Activated CD8-positive, alpha-beta memory T cell treated with anti-CD3 and anti-CD28 coated beads, Interleukin-2, amount 50 U/mL, for 24 hours (primary cell): Measurements from ENCODE around the gene MTTP.
"Not testable (repeated sequence)": the region's sequence is repeated elsewhere in the genome, so short reads cannot be mapped to it uniquely, and the experiment has no call there.

Experiments
- DNase-seq: peaks from one replicate; pipeline ENCODE4 v3.0.0-alpha.2; 2020; ENCODE audit errors: extremely low read depth

The MTTP gene

DNA sequence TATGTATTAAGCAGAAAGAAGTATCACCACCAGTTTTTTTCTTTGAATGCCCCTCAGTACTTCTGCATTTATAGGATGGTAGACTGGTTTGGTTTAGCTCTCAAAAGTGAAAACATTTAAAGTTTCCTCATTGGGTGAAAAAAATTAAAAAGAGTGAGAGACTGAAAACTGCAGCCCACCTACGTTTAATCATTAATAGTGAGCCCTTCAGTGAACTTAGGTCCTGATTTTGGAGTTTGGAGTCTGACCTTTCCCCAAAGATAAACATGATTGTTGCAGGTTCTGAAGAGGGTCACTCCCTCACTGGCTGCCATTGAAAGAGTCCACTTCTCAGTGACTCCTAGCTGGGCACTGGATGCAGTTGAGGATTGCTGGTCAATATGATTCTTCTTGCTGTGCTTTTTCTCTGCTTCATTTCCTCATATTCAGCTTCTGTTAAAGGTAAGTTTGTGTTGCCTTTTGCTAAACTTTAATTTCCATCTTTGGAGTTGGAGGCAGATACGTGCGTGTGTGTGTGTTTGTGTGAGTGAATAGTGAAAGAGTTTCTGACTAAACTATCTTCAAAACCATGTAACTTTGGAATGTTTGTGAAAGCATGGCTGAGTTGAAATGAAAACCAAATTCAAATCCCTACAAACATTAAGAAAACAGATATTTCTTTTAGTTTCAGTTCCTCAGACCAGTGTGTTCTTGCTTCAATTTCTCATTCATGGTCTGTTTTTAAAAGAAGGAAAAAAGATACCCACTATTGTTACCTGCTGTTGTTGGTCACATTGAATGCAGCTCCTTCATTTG, at the start of gene MTTP:
MTTP (plus strand) TSS at position 295 of the 795 bp plus-strand sequence; CDS start at position 381, 86 bp downstream.
- no peak for DNase-seq

DNA sequence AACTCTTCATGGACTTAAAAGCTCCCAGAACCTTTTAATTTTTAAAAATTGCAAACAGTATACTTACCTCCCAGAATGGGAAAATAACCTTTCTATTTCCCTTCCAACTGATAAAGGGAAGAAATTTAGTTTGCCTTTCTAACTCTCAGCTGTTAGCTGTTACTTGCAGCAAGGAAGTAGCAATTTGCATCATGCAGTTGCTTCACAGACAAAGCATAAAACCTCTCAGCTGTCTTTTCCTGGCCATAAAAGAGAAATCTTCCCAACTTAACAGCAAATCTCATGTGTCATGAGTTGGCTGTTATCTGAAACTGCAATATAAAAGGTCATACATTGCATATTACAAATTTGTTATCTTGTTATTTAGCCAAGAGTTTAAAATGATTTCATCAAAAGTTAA, 45.4 kb upstream of the MTTP start:
- DNase-seq, result no peak

DNA sequence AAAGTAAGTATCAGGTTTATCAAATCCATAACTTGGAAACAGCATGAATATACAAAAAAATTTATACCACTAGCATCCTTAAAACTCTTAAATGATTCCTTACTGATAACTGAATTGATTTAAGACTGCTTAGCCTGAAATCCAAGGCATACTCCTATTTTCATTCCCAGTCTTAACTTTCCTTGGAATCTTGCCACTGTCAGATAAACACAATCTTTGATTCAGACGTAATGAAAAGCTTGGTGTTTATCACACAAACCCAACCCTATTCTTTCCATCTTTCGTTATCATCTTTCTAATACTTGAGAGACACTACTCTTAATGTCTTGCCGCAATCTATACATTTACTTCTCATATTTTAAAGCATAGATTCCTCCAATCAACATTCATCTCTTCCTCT, 44.7 kb upstream of the MTTP start:
- no peak for DNase-seq

DNA sequence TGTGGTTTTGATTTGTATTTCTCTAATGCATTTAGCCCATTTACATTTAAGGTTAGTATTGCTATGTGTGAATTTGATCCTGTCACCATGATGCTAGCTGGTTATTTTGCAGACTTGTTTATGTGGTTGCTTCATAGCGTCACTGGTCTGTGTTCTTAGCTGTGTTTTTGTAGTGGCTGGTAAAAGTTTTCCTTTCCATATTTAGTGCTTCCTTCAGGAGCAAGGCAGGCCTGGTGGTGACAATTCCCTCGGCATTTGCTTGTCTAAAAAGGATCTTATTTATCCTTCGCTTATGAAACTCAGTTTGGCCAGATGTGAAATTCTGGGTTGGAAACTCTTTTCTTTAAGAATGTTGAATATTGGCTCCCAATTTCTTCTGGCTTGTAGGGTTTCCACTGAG, 39.9 kb upstream of the MTTP start:
- DNase-seq, result not testable (repeated sequence)

DNA sequence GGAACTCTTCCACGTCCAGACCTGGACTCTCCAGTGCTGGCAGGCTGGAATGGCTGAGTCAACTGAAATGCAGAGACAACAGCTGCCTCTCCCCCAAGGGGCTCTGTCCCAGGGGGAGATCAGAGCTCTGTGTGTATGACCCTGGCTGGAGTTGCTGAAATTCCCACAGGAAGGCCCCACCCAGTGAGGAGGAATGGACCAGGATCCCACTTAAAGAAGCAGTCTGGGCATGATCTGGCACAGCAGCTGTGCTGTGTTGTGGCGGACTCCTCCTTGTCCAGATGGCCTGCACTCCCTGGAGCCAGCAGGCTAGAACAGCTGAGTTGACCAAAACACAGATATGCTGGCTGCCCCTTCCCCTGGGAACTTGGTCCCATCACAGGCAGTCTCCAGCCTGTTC, 38.4 kb upstream of the MTTP start:
- no peak for DNase-seq

DNA sequence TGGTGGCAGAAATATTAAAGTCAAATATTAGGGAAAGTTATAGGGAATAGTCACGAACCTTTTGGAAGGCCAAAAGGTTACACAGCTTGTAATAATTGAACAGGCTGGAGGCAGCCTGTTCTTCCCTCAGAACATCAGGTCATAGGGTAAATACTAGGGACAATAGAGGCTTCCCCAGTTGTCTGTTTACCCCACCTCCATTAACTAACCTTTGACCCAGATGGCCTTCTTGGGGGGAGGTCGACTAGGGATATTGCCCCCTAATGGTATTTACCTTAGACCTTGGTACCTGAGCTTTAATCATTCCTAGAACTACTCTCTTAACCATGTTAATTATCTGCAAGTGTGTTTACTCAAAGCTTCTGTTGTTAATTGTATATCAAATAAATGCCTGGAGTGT, 37.8 kb upstream of the MTTP start:
- no peak for DNase-seq

DNA sequence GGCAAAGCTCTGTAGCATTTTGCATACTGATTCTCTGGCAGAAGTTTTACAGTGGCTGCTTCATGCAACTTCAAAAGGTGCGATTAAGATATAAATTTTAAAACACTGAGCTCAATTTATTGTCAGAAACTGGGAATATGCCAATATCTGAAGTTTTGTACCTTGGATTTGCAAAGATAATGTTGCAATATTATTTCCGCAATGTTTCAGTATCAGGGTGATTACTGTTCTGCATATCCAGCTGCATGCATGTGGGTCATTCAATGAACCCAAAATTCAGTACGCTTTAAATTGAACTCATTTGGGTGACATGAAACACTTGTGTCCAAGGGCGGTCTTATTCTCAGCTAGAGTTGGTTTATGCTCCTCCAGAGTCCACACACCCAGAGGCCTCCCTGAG, 37.0 kb upstream of the MTTP start:
- no peak for DNase-seq

DNA sequence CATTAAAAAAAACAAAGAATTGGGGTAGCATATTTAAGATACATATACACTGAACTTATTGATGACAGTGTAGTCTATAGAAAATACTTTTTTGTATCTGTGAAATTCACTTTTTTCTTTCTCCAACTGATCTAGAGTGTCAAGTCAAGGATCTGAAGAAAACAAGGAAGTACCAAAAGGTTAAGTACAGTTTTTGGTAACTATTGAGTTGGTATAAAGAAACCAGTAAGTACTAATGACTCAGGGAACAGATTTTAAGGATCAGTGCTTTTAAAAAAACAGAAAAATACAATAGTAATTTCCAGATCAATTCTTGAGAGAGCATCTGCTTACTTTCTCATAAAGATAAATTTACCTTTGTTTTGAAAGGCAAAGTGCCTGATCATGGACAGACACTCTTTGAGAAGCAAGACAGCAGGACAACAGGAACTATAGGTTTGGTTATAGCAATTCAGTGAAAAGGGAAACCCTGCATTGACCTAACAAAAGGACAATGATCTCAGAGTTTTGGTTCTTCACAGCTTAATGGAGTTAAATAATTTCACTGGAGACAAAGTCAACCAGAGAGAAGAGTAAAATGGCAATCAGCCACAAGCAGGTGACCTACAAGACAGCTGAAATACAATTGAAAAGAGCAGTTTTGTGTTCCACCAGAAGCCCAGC, 34.2 kb upstream of the MTTP start:
- no peak for DNase-seq

DNA sequence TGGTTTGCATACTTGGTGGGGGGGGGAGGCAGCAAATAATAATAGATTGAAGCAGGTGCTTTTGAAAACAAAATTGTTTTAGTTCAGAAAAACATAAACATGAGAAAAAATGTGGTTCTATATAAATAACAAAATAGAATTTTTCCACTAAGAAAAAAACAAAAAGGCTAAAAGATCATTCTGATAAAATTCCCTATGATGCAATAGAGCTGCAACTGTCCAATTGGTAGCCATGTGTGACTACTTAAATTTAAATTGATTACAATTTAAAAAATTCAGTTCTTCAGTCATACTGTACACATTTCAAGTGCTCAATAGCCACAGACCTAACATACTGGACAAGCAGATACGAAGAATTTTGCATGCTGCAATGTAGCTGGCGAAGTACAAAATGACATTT, 21.8 kb upstream of the MTTP start:
- no peak for DNase-seq

DNA sequence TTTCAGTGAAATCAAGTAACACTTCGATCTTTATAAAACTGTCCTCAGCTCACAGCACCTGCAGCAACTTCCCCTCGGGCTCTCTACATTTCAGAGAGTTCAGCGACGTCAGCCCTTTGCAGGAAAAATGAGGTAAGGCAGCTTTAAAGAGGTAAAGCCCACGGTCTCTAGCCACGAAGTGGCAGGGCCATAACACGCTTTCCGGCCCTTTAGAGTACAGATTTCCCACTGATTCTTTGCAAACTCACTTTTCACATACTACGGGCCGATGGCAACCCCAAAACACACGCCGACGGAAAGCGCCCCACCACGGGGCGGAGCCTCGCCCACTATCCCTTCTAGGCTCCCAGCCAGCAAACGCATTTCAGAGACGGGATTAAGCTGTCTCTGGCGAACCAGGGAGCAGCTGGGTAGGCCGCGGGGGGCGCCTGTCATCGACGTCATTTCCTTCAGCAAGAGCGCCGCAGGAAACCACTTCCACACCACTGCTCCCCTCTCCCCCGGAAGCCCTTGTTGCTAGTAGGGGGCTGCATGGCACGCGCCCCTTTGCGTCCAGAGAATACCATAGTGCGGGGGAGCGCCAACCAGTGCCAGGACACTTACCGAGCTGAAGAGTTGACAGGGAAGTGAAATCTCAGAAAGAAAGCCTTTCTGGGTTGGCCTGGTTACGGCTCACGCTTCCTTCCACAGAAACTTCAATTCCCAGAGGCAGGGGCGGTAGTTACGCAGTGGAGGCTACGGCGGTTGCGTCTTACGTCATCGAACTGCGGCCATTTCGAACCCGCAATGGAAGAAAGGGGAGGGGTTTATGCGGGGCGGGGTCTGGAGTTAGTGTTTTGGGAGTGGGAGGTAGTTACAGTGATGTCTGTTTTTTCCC, 11.1 kb upstream of the MTTP start, which contains the start of gene TRMT10A:
TRMT10A (minus strand) TSS at position 730 of the 877 bp plus-strand sequence. CDS start 4,701 bp downstream, outside the sequence.
- DNase-seq, result peak; percentile 92

DNA sequence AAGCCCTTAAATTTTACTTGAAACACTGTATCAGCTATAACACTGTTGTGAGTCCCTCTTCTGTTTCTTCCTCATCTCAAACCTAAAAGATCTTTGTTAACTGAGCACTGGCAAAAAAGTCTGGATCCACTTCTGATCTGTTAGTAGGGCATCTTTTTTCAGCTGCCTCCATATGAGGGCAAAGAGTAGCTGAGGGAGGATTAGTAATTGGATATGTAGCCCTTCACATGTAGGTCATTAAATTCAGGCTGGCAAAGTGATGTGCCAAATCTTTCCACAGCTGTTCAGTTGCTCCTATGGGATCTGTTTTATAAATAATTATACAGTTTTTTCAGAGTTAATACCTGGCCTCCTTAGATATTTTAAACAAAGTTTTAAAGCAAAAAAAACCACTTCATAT, 9.7 kb upstream of the MTTP start:
- DNase-seq, result no peak

DNA sequence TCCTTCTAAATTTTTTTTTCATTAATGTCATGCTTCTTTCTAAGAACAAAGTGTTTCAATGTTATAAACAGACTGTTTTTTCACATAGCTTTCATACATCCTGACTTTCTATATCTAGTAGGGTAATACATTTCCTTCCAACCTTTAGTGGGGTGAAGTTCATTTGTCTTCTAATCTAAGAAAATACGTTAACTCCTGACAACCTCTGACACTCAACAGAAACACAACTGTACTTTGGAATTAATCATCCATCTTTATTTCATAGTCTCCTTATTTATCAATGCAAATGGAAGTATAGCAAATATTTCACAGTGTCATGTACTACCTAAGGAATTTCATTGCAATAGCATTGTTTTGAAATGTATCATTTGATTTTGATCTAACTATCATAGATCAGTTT, 2.7 kb upstream of the MTTP start:
- DNase-seq, result no peak

DNA sequence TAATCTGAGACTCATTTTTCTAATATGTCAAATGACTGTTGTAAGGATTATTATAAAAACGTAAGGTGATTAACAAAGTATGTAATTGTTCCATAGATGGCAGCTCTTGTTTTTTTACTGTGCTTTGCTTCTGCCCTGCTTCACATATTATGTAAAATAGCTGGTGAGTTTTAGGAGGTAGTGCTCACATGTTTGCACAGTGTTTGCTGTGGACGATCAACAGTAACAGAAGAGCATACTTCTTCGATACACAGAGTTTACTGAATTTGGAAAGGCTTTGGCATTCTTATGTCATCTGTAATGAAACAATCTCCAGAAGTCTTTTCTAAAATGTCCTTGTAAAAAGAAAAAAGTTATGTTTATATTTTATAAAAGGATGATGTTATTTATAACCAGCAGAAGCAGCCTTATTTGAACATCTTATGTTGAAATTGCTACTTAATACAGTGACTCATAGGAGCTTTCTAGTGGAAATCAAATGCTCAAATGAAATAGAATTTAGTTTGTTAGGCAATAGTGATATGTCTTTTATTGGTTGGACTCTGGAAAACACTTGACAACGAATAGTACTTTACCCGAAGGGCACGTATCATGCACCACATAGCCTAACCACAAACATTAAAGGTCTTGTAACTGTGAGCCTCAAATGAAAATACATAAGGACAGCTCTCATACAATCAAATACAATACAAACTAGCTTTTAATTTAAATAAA, 1.9 kb upstream of the MTTP start:
- DNase-seq, result no peak

DNA sequence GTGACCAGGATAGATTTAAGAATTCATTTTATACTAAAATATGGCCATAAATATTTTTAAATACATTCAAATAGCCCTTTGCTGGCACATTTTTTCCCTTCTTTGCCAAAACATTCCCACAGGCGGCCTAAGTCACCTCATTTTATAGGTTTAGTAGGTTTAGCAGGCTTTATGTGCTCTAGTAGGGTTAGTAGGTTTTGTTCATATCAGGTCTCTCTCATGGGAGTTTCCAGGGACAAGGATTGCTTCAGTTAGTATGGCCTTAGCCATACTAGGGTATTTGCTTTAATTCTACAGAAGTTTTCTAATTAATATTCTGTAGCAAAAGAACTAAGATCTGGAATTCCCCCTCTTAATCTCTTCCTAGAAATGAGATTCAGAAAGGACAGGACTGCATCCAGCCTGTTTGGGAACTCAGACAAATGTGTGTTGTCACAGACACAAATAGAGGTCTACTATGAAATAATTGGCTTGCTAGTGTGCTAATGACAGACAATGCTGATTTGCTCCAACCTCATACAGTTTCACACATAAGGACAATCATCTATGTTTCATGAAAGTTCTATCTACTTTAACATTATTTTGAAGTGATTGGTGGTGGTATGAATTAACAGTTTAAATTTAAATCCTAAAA, 772 bp upstream of the MTTP start:
- DNase-seq, result no peak

DNA sequence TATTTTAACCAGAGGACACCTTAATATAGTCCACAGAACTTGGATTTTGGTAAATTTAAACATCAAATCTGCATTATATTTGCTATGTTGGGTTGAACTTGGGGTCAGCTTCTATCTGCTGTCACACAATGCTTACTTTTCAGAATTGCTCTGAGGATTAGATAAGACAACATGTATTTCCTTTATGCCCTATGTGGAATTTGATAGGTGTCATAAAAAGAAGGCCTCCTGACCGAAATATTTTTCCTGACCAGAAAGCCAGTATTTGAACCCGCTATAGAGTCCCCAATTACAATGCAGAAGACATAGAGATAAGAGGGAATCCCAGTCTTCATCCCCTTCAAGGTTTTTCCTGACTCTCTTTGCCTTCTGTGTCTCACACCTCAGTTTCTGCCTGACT, 4.1 kb downstream of the MTTP start:
- DNase-seq, result no peak

DNA sequence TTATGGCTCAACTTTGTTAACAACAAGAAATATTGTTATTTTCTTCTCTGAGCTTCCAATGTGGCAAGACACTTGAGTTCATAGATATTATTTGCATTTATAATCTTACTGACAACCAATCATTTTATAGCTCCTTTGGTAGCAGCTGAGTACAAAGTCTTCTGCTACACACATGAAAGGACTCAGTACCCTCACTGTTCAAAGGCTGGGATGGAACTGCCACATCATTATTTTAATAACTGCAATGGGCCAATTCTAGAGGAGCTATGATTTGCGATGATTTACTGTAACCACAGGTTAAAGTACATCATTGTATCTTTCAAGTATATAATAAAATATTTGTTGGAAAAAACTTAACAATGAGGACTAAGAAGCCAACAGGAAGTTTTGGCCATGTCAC, 10.9 kb downstream of the MTTP start:
- DNase-seq, result no peak

DNA sequence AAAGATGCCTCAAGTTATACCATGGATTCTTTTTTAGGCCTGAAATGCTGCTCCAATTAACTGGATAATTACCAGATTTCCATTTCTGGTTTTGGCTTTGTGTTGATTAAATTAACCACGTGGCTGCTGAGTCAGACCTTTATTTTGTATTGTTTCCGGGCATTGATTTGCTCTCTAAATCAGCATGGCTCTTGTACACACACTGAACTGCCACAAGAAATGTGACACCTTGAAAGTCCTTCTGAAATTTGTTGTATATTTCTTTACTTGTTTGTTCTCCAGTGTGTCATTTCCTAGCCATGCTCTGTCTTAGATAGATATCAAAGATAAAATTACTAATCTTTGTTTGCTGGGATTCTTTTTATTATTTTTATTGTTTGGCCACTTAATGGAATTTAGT, 11.7 kb downstream of the MTTP start:
- no peak for DNase-seq

DNA sequence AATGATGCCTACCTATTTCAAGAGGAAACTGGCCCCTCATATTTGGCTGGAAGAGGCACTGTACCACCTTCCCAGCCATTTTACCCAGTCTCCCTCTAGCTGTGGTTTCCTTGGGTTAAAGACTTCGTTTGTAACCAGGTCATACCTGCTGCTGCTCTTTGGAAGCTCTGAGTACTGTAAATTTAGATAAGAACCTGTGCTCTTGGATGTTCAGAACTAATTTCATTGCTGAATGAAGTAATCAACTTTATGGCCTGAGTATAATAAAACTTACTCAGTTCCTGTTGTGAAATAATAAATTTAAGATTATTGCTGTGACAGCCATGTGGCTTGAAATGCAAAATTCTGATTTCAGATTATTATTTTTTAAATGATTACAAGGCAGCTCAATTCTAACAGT, 12.2 kb downstream of the MTTP start:
- no peak for DNase-seq

DNA sequence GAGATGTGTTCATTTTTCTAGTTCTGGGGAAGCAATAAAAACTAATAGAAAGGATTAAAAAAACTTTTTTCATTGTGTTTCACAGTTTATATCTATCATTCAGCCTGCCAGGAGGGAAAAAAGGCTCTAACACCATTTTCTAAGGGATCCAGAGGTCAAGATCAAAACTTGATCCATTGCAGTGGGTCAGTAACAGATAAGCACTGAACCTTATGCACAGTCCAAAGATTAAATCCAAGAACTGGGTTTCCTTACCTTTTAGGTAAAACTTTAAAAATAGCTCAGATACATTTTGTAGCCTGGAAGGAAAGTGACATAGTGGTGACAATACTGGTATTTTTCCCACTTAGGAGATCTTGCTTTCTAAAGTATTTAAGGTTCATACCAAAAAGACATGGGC, 12.7 kb downstream of the MTTP start:
- DNase-seq, result no peak

DNA sequence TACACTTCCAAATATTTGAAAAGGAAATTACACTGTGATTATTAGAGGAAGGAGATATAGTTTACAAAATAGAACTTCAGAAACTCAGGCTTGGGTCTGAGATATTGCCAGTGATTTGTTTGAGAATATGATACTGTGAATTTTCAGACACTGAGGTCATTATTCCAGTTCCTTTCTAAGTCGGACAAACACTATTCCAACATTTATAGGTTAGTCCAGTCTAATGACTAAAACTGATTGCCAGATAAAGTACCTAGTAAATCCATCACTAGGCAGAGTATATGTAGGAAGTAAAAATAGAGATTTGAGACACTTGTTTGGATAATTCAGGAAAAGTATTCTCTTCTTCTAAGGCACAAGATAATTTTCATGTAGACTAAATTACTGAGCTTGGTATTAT, 13.2 kb downstream of the MTTP start:
- DNase-seq, result no peak

DNA sequence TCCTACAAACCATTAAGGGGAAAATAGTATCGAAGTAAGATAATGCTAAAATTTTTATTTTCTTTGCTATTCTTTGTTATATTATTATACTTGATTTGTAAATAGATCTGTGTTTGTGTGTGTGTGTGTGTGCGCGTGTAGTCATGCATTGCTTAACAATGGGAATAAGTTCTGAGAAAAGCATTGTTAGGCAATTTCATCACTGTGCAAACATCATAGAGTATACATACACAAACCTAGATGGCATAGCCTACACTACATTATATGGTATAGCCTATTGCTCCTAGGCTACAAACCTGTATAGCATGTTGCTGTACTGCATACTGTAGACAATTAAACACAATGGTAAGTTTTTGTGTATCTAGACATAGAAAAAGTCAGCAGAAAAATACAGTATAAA, 17.1 kb downstream of the MTTP start:
- no peak for DNase-seq
